Measurements from ENCODE around the gene ACTMAP.
A peak's percentile ranks its signal among the peaks of the same experiment; 100 is the strongest.

ACTMAP gene

GRCh38 chr19:40717880-40718773 is 32.1 kb downstream of the ACTMAP start:
- DNase-seq: peak; percentile 78

GRCh38 chr19:40717325-40717879 is 32.9 kb downstream of the ACTMAP start:
- DNase-seq: no peak

GRCh38 chr19:40716482-40717324 is 33.6 kb downstream of the ACTMAP start, which contains the start of the genes COQ8B and ITPKC:
COQ8B (minus strand) TSS chr19:40716886; CDS start chr19:40714632, 2,254 bp downstream.
ITPKC (plus strand) TSS chr19:40717112; CDS start chr19:40717136, 24 bp downstream.
- peak; percentile 100 for DNase-seq

- DNase-seq: peak; percentile 94
These were observed 34.2 kb downstream of the ACTMAP start for GRCh38 chr19:40716031-40716481.

GRCh38 chr19:40714441-40715299 is 35.6 kb downstream of the ACTMAP start:
- DNase-seq: peak; percentile 98

GRCh38 chr19:40713939-40714338 is 36.3 kb downstream of the ACTMAP start:
- no peak for DNase-seq

- no peak for DNase-seq
These were observed 40.5 kb downstream of the ACTMAP start for GRCh38 chr19:40709817-40710216.

GRCh38 chr19:40707615-40708014 is 42.7 kb downstream of the ACTMAP start:
- DNase-seq: no peak

- no peak for DNase-seq
These were observed 44.2 kb downstream of the ACTMAP start for GRCh38 chr19:40705950-40706619.

GRCh38 chr19:40705362-40705651 is 45.0 kb downstream of the ACTMAP start:
- DNase-seq: no peak

- no peak for DNase-seq
These were observed 45.6 kb downstream of the ACTMAP start for GRCh38 chr19:40704491-40705361.

GRCh38 chr19:40703029-40703755 is 47.1 kb downstream of the ACTMAP start:
- DNase-seq: no peak

- DNase-seq: no peak
These were observed 47.8 kb downstream of the ACTMAP start for GRCh38 chr19:40702337-40703012.

- DNase-seq: no peak
These were observed 48.5 kb downstream of the ACTMAP start for GRCh38 chr19:40701758-40702157.

- DNase-seq: no peak
These were observed 50.2 kb downstream of the ACTMAP start for GRCh38 chr19:40700083-40700482.

- DNase-seq: no peak
These were observed 53.3 kb downstream of the ACTMAP start for GRCh38 chr19:40697007-40697406.

- no peak for DNase-seq
These were observed 54.4 kb downstream of the ACTMAP start for GRCh38 chr19:40695881-40696280.

GRCh38 chr19:40693896-40694295 is 56.4 kb downstream of the ACTMAP start:
- no peak for DNase-seq

GRCh38 chr19:40693150-40693788 is 57.0 kb downstream of the ACTMAP start:
- DNase-seq: no peak

Data from DMS53 (cell line).